D721Med (cell line): ENCODE results near the gene DUS4L.

Source experiments
- DNase-seq: peaks from one replicate; pipeline ENCODE4 v3.0.0; 2011; ENCODE audit warnings: low spot score; ENCODE audit not compliant: insufficient read length
- FAIRE-seq: peaks from 2 replicates; lab custom pipeline; 2011; peaks lifted over from hg19 to GRCh38; lab: Jason Lieb, UNC
- TF ChIP-seq, protein P1 (sequence below): IDR thresholded peaks from 2 replicates; pipeline ENCODE4 v1.5.1; 2012; ENCODE audit warnings: mild to moderate bottlenecking, control low read depth; ENCODE audit not compliant: insufficient read depth; ENCODE audit errors: missing control alignments

DUS4L gene

DNA sequence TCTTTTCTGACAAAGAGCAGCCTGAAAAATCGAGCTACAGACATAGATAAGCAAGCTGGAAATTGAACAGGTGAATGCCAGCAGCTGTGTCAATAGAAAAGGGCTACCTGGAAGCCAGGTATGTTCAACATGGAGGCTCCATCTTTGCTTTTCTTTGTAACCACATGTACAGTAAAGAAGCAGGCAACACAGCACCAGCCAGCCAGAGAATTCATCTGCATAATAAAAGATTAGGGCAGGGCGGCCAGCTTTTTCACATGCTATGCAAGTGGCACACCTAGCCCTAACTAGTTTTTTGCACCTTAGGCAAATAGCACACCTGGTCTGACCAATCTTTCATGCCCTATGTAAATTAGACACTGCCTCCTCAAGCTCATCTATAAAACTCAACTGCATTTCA lies 25.8 kb upstream of the DUS4L start:
- FAIRE-seq, result no peak
- no peak for DNase-seq
- TF ChIP-seq, protein P1, sequence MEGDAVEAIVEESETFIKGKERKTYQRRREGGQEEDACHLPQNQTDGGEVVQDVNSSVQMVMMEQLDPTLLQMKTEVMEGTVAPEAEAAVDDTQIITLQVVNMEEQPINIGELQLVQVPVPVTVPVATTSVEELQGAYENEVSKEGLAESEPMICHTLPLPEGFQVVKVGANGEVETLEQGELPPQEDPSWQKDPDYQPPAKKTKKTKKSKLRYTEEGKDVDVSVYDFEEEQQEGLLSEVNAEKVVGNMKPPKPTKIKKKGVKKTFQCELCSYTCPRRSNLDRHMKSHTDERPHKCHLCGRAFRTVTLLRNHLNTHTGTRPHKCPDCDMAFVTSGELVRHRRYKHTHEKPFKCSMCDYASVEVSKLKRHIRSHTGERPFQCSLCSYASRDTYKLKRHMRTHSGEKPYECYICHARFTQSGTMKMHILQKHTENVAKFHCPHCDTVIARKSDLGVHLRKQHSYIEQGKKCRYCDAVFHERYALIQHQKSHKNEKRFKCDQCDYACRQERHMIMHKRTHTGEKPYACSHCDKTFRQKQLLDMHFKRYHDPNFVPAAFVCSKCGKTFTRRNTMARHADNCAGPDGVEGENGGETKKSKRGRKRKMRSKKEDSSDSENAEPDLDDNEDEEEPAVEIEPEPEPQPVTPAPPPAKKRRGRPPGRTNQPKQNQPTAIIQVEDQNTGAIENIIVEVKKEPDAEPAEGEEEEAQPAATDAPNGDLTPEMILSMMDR, result no peak

- TF ChIP-seq, protein P1, result no peak
- FAIRE-seq (no peak), DNase-seq (no peak)
Observed at GRCh38 chr7:107543338-107543993, 20.3 kb upstream of the DUS4L start.

DNA sequence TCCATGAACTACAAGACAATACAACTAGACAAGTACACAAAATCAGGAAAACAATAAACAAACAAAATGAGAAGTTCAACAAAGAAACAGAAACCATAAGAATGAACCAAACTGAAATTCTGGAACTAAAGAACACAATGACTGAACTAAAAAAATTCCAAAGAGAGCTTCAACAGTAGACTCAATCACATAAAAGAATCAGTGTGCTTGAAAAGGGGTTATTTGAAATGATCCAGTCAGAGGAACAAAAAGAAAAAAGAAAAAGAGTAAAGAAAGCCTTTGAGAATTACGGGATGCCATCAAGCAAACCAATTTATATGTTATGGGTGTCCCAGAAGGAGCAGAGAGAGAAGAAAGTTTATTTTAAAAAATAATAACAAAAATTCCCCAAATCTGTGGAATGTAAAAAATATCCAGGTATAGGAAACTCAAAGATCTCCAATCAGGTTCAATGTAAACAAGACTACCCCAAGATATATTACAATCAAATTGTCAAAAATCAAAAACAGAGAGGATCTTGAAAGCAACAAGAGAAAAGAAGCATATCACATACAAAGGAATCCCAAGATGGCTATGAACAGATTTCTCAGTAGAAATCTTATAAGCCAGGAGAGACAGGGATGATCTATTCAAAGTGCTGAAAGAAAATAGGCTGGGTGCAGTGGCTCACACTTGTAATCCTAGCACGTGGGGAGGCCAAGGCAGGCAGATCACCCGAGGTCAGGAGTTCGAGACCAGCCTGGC lies 18.8 kb upstream of the DUS4L start:
- DNase-seq (no peak), FAIRE-seq (no peak)
- TF ChIP-seq, protein P1, result no peak

- DNase-seq (no peak), FAIRE-seq (no peak)
- TF ChIP-seq, protein P1, result no peak
Observed at GRCh38 chr7:107551936-107552335, 11.8 kb upstream of the DUS4L start.

DNA sequence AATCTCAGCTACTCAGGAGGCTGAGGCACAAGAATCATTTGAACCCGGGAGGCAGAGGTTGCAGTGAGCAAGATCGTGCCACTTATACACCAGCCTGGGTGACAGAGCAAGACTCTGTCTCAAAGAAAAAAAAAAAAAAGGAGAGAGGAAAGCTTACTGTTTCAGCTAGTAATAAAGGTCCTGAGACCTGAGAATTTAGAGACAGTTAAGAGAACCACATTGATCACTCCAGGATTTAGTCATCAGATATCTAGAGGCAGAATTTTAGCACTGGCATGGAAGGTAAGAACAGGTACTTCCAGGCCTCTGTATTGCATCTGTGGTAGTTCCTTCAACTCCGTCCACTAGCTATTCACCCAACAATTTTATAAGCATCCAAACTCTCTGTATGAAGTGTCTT lies 7.9 kb upstream of the DUS4L start:
- DNase-seq, result no peak
- FAIRE-seq, result no peak
- TF ChIP-seq, protein P1, result no peak

GRCh38 chr7:107559864-107560263 lies 3.9 kb upstream of the DUS4L start:
- DNase-seq (no peak), FAIRE-seq (peak; percentile 83)
- TF ChIP-seq, protein P1, result no peak
